Activated CD8-positive, alpha-beta T cell treated with anti-CD3 and anti-CD28 coated beads for 36 hours (primary cell): ENCODE measurements around the gene TTC38. TPM values are rescaled to one million over a fixed set of nuclear protein-coding genes. Genes with fewer than 3 reads are reported as not detected.
A peak's percentile ranks its signal among the peaks of the same experiment; 100 is the strongest.

Source experiments
- ATAC-seq: fragments of 200-7000 bp; cut with Tn5 transposase; one replicate; pipeline ENCODE4 v1.10.0; 2021; ENCODE audit warnings: mild to moderate bottlenecking, moderate library complexity
- CTCF ChIA-PET: fragments of 350-600 bp; sonication (Branson Sonifier 250); formaldehyde crosslinking; loops from one replicate; lab custom pipeline; 2021; ENCODE audit warnings: antibody characterized with exemption; lab: Charles Lee
- POLR2A ChIA-PET: fragments of 350-600 bp; sonication (Branson Sonifier 250); formaldehyde crosslinking; loops from one replicate; lab custom pipeline; 2021; ENCODE audit warnings: antibody characterized with exemption; lab: Charles Lee
- DNase-seq: peaks from one replicate; pipeline ENCODE4 v3.0.0-alpha.2; 2020
- H3K27ac Mint-ChIP-seq: one replicate; pipeline ENCODE4 v1.8.0; 2021; ENCODE audit warnings: mild to moderate bottlenecking, mixed read lengths
- H3K27me3 Mint-ChIP-seq: one replicate; pipeline ENCODE4 v1.8.0; 2021; ENCODE audit warnings: mixed read lengths
- H3K36me3 Mint-ChIP-seq: one replicate; pipeline ENCODE4 v1.8.0; 2021; ENCODE audit warnings: low read depth, mixed read lengths
- H3K4me1 Mint-ChIP-seq: one replicate; pipeline ENCODE4 v1.8.0; 2021; ENCODE audit warnings: low read depth, mixed read lengths
- H3K4me3 Mint-ChIP-seq: one replicate; pipeline ENCODE4 v1.8.0; 2021; ENCODE audit warnings: mild to moderate bottlenecking, moderate library complexity, mixed read lengths
- H3K9me3 Mint-ChIP-seq: one replicate; pipeline ENCODE4 v1.8.0; 2021; ENCODE audit warnings: mixed read lengths
- intact Hi-C: fragments of 100-400 bp; cut with micrococcal nuclease; formaldehyde crosslinking; loops from one replicate; pipeline ENCODE4 v1.10.0; 2022
- total RNA-seq, 2 experiments: library from RNA; stranded (reverse); gene quantifications; one replicate each; pipeline ENCODE4 v1.2.3, GENCODE V29; 2021
- TF ChIP-seq, protein P1 (sequence below): fragments of 200-600 bp; IDR thresholded peaks from one replicate; pipeline ENCODE4 v1.8.0; 2022; ENCODE audit warnings: antibody characterized with exemption, mild to moderate bottlenecking

TTC38 gene
- total RNA-seq, 2 experiments from 2014 or later, result 9.0 to 11.9 TPM

DNA sequence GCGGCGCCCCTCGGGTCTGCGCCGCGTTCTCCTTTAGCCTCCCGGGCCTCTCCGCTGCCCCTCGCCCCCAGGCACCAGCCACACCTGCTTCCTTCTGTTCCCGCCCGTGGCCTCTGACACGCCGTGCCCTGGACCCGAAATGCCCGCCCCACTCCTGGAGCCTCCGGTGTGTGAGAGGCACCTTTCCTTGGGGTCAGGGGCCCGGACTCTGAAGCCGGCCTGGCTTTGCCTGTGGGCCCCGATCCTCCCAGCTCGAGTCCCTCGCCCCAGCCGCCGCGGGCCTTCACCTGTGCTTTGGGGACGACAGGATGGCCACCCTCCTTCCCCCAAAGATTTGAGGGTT lies 17.1 kb upstream of the TTC38 start:
- POLR2A ChIA-PET, result interaction anchor here (0.7 to 2.0 kb wide), 6 partner anchors 12 to 102 kb away, joined by 3 to 7 read pairs (median 4); partner anchors contain the start of genes PPARA and TTC38
- peak overlapping the region; percentile 90 for H3K27ac Mint-ChIP-seq
- H3K27me3 Mint-ChIP-seq, result no peaks in the 10 kb centered on the region
- TF ChIP-seq, protein P1, sequence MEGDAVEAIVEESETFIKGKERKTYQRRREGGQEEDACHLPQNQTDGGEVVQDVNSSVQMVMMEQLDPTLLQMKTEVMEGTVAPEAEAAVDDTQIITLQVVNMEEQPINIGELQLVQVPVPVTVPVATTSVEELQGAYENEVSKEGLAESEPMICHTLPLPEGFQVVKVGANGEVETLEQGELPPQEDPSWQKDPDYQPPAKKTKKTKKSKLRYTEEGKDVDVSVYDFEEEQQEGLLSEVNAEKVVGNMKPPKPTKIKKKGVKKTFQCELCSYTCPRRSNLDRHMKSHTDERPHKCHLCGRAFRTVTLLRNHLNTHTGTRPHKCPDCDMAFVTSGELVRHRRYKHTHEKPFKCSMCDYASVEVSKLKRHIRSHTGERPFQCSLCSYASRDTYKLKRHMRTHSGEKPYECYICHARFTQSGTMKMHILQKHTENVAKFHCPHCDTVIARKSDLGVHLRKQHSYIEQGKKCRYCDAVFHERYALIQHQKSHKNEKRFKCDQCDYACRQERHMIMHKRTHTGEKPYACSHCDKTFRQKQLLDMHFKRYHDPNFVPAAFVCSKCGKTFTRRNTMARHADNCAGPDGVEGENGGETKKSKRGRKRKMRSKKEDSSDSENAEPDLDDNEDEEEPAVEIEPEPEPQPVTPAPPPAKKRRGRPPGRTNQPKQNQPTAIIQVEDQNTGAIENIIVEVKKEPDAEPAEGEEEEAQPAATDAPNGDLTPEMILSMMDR, result no peak
- intact Hi-C loops, result no loop called here
- no peaks in the 10 kb centered on the region for H3K9me3 Mint-ChIP-seq
- peak; percentile 1 for ATAC-seq
- peaks cover 4% of the 10 kb centered on the region for H3K36me3 Mint-ChIP-seq
- CTCF ChIA-PET, result interaction anchor here (1.1 to 3.4 kb wide), 2 partner anchors 45 to 129 kb away, joined by 4 to 9 read pairs; partner anchors contain the start of gene GTSE1
- DNase-seq, result peak; percentile 16
- H3K4me1 Mint-ChIP-seq, result peaks cover 25% of the 10 kb centered on the region
- peak overlapping the region; percentile 81 for H3K4me3 Mint-ChIP-seq

DNA sequence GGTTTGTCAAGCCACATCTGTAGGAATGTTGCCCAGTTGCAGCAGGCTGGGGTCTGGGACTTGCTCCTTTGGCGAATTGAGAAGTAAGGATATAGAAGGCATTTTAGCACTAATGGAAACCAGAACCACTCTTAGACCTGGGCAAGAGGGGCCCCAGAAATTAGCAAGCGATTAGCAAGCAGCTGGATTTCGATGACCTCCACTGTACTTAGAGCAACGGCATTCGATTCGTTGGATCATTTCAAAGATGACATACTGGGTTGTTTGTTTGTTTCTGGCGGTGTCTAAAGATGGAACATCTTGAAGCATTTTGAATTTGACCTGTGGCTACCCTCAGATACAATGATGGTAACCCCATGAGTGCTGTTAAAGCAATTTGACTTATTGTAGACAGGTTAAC lies 16.5 kb upstream of the TTC38 start:
- Mint-ChIP-seq H3K4me1 (peaks cover 25% of the 10 kb centered on the region), H3K36me3 (peaks cover 4% of the 10 kb centered on the region), H3K27ac (peak overlapping the region; percentile 90), H3K9me3 (no peaks in the 10 kb centered on the region), H3K27me3 (no peaks in the 10 kb centered on the region), H3K4me3 (peak overlapping the region; percentile 81)
- no peak for DNase-seq
- intact Hi-C loops, result no loop called here
- TF ChIP-seq, protein P1, result no peak
- ATAC-seq, result no peak
- POLR2A ChIA-PET, result interaction anchor here (1.4 to 2.0 kb wide), 3 partner anchors 13 to 83 kb away, joined by 3 to 7 read pairs (median 5); partner anchors contain the start of gene TTC38
- CTCF ChIA-PET, result interaction anchor here (1.5 to 3.4 kb wide), 2 partner anchors 129 to 245 kb away, joined by 3 to 9 read pairs; no protein-coding TSS in a partner anchor

DNA sequence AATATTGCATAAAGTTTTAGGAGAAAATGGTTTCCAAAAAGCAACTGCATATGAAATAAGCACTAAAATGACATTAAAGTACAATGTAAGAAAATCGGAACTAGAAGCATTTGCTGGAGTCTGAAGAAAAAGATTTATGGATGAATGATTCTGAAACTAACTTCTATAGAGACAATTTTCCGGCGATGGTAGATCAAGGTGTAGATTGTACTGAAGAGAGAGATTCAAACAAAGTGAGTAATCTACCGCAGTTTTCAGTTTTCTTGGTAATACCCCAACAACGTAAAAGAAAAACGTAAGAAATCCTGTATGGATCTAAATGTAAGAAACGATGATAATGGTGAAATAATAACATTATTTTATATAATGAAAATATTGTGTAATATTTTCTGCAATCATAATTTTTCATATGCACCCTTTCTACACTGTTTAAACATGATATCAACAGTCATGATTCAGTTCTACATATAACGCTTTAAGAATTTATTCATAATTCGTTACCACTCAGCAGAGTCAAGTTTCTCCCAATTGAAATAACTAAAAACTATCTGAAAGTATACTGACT lies 15.9 kb upstream of the TTC38 start:
- H3K36me3 Mint-ChIP-seq, result peaks cover 4% of the 10 kb centered on the region
- H3K27ac Mint-ChIP-seq, result no peak overlapping the region
- no peaks in the 10 kb centered on the region for H3K9me3 Mint-ChIP-seq
- CTCF ChIA-PET, result interaction anchor here (1.1 to 3.4 kb wide), 3 partner anchors 63 to 246 kb away, joined by 3 to 9 read pairs (median 4); no protein-coding TSS in a partner anchor
- H3K4me3 Mint-ChIP-seq, result peak overlapping the region; percentile 81
- ATAC-seq (no peak), DNase-seq (no peak)
- intact Hi-C loops, result no loop called here
- no peaks in the 10 kb centered on the region for H3K27me3 Mint-ChIP-seq
- POLR2A ChIA-PET, result interaction anchor here (0.7 to 1.4 kb wide), 2 partner anchors 83 to 101 kb away, joined by 3 read pairs; no protein-coding TSS in a partner anchor
- TF ChIP-seq, protein P1, result no peak
- H3K4me1 Mint-ChIP-seq, result peaks cover 25% of the 10 kb centered on the region

DNA sequence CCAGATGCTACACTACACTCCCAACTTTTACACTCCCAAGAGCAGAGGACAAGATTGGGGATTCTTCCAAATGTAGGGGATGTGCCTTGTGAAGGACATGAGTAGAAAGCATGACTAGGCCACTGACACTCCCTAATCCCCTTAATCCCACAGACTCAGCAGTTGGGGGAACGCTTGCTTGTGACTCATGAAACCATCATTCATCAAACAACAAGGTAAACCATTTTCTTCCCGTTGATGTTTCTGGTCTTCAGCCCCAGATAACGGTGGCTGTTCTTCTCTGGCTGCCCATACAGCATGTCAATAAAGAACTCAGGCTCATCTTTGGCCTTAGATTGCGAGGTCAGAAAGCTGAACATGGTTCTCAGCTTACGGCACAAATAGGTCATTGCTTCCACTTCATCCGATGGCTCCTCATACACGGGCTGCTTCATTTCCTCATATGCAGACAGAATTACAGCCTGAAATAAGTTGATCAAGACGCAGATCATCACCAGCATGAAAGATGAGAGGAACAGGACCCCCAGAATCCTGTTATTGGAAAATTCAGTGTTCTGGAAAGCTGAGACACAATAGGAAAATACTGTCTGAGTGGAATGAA lies 11.3 kb upstream of the TTC38 start:
- Mint-ChIP-seq H3K9me3 (no peaks in the 10 kb centered on the region), H3K27ac (no peak overlapping the region), H3K4me1 (peaks cover 15% of the 10 kb centered on the region), H3K36me3 (peaks cover 4% of the 10 kb centered on the region), H3K27me3 (peaks cover 23% of the 10 kb centered on the region), H3K4me3 (no peak overlapping the region)
- POLR2A ChIA-PET, result no interaction called here
- TF ChIP-seq, protein P1, result no peak
- no peak for ATAC-seq
- CTCF ChIA-PET, result interaction anchor here (1.4 kb wide), 1 partner anchor 250 kb away, joined by 3 read pairs; no protein-coding TSS in a partner anchor
- DNase-seq, result no peak
- intact Hi-C loops, result no loop called here

DNA sequence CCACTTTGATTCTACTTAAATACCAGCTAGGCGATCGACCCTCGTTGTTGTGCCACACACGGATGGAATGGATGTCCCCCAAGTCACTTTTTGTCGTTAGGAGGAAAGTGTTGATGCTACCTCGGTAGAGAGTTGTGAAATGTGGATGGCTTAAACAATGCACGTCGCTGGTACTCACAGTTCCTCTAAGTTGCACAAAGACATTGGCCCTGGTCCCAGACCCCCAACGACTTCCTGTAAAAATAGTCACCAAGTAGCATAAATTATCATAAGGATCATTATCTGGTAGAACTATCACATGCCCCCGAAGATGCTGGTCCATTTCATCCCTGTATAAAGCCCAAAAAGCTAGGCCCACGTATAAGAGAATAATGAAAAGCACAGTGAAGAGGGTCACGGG lies 8.4 kb upstream of the TTC38 start:
- Mint-ChIP-seq H3K4me1 (peaks cover 7% of the 10 kb centered on the region), H3K9me3 (no peaks in the 10 kb centered on the region), H3K36me3 (peaks cover under 1% of the 10 kb centered on the region), H3K27me3 (peaks cover 46% of the 10 kb centered on the region), H3K27ac (no peak overlapping the region), H3K4me3 (no peak overlapping the region)
- CTCF ChIA-PET, result no interaction called here
- intact Hi-C loops, result no loop called here
- TF ChIP-seq, protein P1, result no peak
- POLR2A ChIA-PET, result no interaction called here
- DNase-seq (no peak), ATAC-seq (no peak)
